Hepatocyte (in vitro differentiated cells): ENCODE data around the gene ARHGAP33.

ENCODE experiments used
- EZH2 ChIP-seq: fragments of 200-600 bp; sonication (generic); IDR thresholded peaks from 2 replicates; pipeline ENCODE4 v1.6.1; 2016; ENCODE audit warnings: antibody characterized with exemption, mild to moderate bottlenecking, borderline replicate concordance
- EZH2phosphoT487 ChIP-seq: fragments of 200-600 bp; sonication (generic); IDR thresholded peaks from one replicate; pipeline ENCODE4 v1.6.1; 2018; ENCODE audit warnings: antibody characterized with exemption, mild to moderate bottlenecking, low read depth, moderate library complexity; ENCODE audit not compliant: unreplicated experiment, severe bottlenecking
- TF ChIP-seq, protein P1 (sequence below): fragments of 200-600 bp; sonication (generic); IDR thresholded peaks from 2 replicates; pipeline ENCODE4 v1.5.1; 2016; ENCODE audit warnings: antibody characterized with exemption, mild to moderate bottlenecking; ENCODE audit not compliant: poor library complexity

- TF ChIP-seq, protein P1, sequence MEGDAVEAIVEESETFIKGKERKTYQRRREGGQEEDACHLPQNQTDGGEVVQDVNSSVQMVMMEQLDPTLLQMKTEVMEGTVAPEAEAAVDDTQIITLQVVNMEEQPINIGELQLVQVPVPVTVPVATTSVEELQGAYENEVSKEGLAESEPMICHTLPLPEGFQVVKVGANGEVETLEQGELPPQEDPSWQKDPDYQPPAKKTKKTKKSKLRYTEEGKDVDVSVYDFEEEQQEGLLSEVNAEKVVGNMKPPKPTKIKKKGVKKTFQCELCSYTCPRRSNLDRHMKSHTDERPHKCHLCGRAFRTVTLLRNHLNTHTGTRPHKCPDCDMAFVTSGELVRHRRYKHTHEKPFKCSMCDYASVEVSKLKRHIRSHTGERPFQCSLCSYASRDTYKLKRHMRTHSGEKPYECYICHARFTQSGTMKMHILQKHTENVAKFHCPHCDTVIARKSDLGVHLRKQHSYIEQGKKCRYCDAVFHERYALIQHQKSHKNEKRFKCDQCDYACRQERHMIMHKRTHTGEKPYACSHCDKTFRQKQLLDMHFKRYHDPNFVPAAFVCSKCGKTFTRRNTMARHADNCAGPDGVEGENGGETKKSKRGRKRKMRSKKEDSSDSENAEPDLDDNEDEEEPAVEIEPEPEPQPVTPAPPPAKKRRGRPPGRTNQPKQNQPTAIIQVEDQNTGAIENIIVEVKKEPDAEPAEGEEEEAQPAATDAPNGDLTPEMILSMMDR: no peak
- TF ChIP-seq EZH2 (no peak), EZH2phosphoT487 (no peak)
Observed at GRCh38 chr19:35797663-35798062, 22.3 kb downstream of the ARHGAP33 start.
